Hematopoietic multipotent progenitor cell treated with erythropoietin and hydrocortisone succinate and interleukin-3 and kit ligand, for 4 days (in vitro differentiated cells): ENCODE data around the gene STIM2.
"Not testable (repeated sequence)": the region's sequence is repeated elsewhere in the genome, so short reads cannot be mapped to it uniquely, and the experiment has no call there.

Experiments
- DNase-seq: peaks from one replicate; pipeline ENCODE4 v3.0.0-alpha.2; 2015

STIM2 gene

DNA sequence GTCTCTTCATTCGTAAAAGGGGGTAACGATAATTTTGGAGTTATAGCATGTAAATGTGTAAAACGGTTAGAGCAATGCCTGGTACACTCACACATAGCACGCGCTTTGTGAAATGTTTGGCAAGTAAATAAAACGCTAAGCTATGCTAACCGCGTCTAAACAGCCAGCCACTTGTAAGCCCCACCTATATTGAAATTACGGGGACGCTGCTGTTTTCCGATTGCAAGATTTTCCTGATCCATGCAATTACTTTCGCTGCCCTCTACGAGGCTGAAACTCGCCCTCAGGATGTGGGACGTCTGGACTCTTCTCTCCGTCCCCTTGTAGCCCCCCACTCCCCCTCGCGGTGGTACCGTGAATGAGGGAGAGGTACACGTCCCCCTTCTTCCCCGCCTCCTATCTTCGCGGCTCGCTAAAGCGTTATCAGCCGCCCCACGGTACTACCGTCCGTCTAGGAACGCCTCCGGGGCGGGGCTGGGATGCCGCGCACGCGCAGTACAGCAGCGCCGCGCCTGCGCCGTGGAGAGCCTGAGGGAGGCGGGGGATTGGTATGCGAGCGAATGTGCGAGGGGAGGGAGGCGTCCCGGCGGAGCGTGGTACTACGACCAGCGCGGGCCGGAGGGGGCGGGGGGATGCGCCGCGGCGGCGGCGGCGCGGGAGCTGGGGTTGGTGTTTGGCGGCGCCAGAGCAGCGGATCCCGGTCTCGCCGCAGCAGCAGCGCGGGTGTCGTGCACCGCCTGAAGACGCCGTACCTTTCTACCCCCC lies at the start of gene STIM2:
Gene STIM2, plus strand, starts transcription at position 685 of the 765 bp plus-strand sequence.
- DNase-seq, result peak; percentile 98

DNA sequence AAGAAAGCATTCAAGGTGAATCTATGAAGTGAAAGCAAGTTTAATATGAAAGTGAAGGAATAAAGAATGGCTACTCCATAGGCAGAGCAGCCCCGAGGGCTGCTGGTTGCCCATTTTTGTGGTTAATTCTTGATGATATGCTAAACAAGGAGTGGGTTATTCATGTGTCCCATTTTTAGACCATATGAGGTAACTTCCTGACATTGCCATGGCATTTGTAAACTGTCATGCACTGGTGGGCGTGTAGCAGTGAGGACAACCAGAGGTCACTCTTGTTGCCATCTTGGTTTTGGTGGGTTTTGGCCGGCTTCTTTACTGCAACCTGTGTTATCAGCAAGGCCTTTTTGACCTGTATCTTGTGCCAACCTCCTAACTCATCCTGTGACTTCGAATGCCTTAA lies 49.1 kb upstream of the STIM2 start:
- not testable (repeated sequence) for DNase-seq

- no peak for DNase-seq
Measured at GRCh38 chr4:26812049-26812714, 48.5 kb upstream of the STIM2 start.

- DNase-seq, result no peak
Measured at GRCh38 chr4:26813698-26814097, 46.9 kb upstream of the STIM2 start.

DNA sequence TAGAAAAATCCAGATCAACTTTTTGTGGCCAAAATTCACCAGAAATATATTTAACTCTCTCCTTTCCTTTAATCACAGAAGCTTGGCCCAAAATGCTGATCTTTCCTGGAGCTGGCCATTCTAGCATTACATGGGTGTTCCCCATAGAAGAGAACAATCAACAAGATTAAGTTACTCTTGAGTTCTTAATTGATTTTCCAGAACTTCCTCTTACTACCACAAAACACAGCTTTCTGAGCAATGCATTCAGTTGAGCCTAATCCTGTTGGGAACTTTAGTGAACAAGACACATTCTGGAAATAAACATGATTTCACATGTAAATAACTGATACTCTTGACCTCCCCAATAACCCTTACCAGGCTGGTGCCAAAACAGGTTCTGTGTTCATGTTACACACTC lies 45.4 kb upstream of the STIM2 start:
- DNase-seq, result no peak

GRCh38 chr4:26815706-26816105 lies 44.9 kb upstream of the STIM2 start:
- no peak for DNase-seq

- no peak for DNase-seq
Measured at GRCh38 chr4:26819026-26819425, 41.6 kb upstream of the STIM2 start.

DNA sequence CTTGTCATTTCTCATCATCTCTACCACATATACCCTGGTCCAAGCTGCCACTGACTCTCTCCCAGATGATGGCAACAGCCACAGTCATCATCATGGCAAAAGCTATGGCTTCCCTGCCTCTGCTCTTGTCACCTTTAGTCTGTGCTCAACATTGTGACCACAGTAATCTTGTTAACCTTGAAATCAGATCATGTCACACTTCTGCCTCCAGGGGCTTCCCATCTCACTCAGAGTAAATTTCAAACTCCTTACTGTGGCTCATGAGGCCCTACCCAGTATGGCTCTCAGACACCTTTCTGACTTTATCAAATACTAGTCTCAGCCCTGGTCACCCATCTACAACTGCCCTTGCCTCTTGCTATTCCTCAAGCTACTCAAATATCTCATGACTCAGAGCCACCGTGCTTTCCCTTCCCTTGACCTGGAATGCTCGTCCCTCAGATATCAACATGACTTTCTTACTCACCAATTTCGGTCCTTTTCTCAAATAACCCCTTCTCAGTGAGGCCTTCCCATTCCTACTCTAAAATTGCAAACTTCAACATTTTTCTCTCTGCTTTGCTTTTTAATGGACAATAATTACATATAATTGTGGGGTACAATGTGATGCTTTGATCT lies 41.1 kb upstream of the STIM2 start:
- DNase-seq, result no peak

DNA sequence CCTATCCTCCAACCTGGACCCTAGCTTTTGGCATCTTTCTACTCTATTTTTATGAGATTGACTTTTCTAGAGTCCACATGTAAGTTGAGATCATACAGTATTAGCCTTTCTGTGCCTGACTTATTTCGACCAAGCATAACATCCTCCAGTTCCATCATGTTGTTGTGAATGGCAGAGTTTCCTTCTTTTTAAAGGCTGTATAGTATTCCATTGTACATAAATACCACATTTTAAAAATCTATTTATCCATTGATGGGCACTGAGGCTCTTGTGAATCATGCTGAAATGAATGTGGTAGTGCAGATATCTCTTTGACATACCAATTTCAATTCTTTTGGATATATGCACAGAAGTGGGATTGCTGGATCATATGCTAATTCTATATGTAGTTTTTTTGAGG lies 40.3 kb upstream of the STIM2 start:
- DNase-seq, result no peak

GRCh38 chr4:26821031-26821430 lies 39.6 kb upstream of the STIM2 start:
- DNase-seq, result no peak

- DNase-seq, result no peak
Measured at GRCh38 chr4:26821677-26822503, 38.8 kb upstream of the STIM2 start.

GRCh38 chr4:26822546-26822945 lies 38.1 kb upstream of the STIM2 start:
- peak; percentile 57 for DNase-seq

DNA sequence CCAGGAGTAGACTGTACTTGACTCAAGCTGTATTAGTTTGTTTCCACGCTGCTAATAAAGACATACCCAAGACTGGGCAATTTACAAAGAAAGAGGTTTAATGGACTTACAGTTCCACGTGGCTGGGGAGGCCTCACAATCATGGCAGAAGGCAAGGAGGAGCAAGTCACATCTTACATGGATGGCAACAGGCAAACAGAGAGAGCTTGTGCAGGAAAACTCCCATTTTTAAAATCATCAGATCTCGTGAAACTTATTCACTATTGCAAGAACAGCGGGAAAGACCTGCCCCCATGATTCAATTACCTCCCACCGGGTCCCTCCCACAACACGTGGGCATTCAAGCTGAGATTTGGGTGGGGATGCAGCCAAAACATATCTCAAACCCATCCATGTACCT lies 37.7 kb upstream of the STIM2 start:
- not testable (repeated sequence) for DNase-seq

DNA sequence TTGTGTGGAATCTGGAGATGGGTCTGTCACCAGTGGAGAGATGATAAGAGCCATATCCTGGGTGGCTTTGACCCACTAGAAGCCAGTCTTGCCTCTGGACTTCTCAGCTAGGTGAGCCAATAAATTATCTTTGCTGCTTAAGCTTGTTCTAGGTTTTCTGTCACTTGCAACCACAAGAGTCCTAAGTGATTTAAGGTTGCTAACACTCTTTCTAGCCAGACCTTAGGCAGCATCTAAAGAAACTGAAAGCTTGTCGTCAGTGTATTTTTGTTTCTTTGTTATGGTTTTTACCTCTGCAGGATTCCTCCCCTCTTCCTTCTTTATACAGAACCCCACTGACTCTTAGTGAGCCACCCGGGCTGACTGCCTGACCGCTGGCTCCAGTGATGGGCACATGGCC lies 37.1 kb upstream of the STIM2 start:
- no peak for DNase-seq

- no peak for DNase-seq
Measured at GRCh38 chr4:26824667-26825066, 36.0 kb upstream of the STIM2 start.

DNA sequence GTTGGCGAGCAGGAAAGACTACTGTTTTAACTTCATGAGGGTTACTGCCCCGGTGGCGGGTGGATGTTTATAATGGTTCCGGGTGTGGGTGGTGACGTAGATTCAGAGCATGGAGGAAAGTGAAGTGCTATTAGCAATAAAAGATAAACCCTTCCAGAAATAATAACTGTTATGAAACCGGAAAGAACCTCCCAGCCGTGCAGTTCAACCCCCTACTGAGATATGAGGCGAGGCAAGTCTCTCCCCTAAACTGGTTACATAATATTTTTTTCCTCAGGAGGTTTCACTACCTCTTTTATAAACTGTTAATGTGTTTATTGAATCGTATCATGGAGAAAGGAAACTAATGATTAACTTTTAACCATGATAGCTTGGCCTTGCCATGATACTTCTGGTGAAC lies 33.9 kb upstream of the STIM2 start:
- peak; percentile 38 for DNase-seq

DNA sequence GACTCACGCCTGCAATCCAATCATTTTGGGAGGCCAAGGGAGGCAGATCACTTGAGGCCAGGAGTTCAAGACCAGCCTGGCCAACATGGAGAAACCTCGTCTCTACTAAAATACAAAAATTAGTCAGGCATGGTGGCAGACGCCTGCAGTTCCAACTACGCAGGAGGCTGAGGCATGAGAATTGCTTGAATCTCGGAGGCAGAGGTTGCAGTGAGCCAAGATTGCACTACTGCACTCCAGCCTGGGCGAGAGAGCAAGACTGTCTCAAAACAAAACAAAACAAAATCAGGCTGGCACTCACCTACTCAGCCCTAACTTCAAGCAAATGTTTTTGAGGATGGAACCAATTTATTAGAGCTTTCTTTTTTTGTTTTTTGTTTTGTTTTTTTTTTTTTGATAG lies 33.3 kb upstream of the STIM2 start:
- DNase-seq, result not testable (repeated sequence)

DNA sequence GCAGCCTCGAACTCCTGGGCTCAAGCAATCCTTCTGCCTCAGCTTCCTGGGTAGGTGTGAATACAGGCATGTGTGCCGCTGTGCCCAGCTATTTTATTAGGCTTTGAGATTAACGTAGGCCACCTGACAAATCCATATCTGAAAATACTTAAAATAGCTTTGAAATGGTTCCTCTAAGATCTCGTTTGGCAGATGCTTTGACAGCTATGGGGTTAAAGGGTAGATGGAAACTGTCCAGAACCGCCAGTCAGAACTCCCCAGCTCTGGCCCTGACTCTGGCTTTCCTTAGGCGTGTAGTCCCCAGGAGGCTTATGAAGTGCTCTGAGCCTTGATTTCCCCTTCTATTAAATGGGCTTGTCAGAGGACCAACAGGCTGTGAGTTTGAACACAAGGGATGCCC lies 32.8 kb upstream of the STIM2 start:
- DNase-seq, result no peak

- DNase-seq, result no peak
Measured at GRCh38 chr4:26829018-26829417, 31.6 kb upstream of the STIM2 start.

DNA sequence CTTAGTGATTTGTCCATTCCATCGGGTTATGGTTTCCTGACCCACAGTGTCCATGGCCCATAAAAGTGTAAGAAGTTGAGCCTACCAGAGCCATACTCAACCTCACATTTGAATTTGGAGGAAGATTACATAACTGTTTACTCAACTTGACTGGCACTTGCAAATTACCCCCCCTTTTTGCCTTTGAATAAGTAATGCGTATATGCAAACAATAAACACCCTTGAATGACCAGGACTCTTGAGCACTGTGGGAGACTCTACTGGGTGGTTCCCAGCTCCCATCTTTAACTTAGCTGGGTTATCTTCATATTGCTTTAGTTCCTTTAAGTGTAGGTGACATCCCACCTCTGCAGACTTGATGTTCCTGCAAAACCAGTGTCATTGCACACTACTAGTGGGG lies 30.6 kb upstream of the STIM2 start:
- no peak for DNase-seq

GRCh38 chr4:26830701-26831100 lies 29.9 kb upstream of the STIM2 start:
- DNase-seq, result no peak

GRCh38 chr4:26836539-26836938 lies 24.1 kb upstream of the STIM2 start:
- no peak for DNase-seq
